NCI-H2029 (cell line): ENCODE data around the gene EED.
"Not testable (repeated sequence)": the region's sequence is repeated elsewhere in the genome, so short reads cannot be mapped to it uniquely, and the experiment has no call there.

ENCODE experiments used
- DNase-seq: peaks from one replicate; lab custom pipeline; 2025; lab: John Stamatoyannopoulos, UW

Gene EED

GRCh38 chr11:86292912-86293616 is 48.5 kb downstream of the EED start:
- no peak for DNase-seq

GRCh38 chr11:86294026-86294425 is 49.5 kb downstream of the EED start:
- no peak for DNase-seq

GRCh38 chr11:86301742-86302091 is 57.2 kb downstream of the EED start:
- DNase-seq = no peak

GRCh38 chr11:86302092-86302793 is 57.7 kb downstream of the EED start, which contains the start of gene HIKESHI:
HIKESHI (plus strand) TSS chr11:86302240; CDS start chr11:86302449, 209 bp downstream.
- DNase-seq = peak; percentile 99

- DNase-seq = no peak
These were observed 58.7 kb downstream of the EED start for GRCh38 chr11:86303257-86303656.

- DNase-seq = not testable (repeated sequence)
These were observed 64.2 kb downstream of the EED start for GRCh38 chr11:86308710-86309109.

GRCh38 chr11:86313793-86314192 is 69.2 kb downstream of the EED start:
- DNase-seq = no peak

- no peak for DNase-seq
These were observed 70.1 kb downstream of the EED start for GRCh38 chr11:86314636-86315035.
